ENCODE data around the gene BOLA3.
"Not testable (repeated sequence)": the region's sequence is repeated elsewhere in the genome, so short reads cannot be mapped to it uniquely, and the experiment has no call there.

Gene BOLA3

DNA sequence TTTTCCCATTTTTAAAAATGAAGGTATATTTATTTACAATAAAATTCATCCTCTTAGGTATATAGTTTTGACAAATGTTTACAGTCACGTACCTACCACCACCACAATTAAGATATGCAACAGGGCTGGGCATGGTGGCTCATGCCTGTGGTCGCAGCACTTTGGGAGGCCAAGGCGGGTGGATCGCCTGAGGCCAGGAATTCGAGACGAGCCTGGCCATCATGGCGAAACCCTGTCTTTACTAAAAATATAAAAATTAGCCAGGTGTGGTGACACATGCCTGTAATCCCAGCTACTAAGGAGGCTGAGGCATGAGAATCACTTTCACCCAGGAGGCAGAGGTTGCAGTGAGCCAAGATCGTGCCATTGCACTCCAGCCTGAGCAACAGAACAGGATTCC is 59.0 kb downstream of the BOLA3 start:
- H3K4me1 Mint-ChIP-seq; H3K9me3 Mint-ChIP-seq; DNase-seq (ENCODE audit: low spot score in 2 of 2); ATAC-seq (ENCODE audit: low read depth); H3K4me3 Mint-ChIP-seq; H3K27me3 Mint-ChIP-seq: not testable (repeated sequence)
- Mint-ChIP-seq H3K36me3 (peaks cover 28% of the 10 kb centered on the region), H3K27ac (peak overlapping the region; percentile 2)

DNA sequence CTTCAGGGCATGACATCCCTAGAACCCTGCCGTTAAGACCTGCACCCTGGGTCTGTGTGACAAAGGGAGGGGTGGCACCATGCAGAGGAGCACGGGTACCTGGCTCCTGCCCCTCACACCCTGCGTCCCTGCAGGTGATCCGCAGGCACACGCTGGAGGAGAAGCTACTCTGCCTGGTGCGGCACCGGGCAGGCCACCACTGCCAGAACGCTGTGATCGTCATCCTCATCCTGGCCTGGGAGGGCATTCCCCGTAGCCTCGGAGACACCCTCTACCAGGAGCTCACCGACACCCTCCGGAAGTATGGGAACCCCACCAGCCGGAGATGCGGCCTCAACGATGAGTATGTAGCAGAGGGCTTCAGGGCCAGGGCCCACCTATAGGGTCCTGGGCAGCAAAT is 60.0 kb downstream of the BOLA3 start:
- peaks cover 3% of the 10 kb centered on the region for H3K4me1 Mint-ChIP-seq
- no peak overlapping the region for H3K27ac Mint-ChIP-seq
- H3K27me3 Mint-ChIP-seq, result no peaks in the 10 kb centered on the region
- H3K9me3 Mint-ChIP-seq, result no peaks in the 10 kb centered on the region
- no peak overlapping the region for H3K4me3 Mint-ChIP-seq
- ATAC-seq (ENCODE audit: low read depth) (no peak), DNase-seq (ENCODE audit: low spot score in 2 of 2) (no peak)
- peaks cover 30% of the 10 kb centered on the region for H3K36me3 Mint-ChIP-seq

DNA sequence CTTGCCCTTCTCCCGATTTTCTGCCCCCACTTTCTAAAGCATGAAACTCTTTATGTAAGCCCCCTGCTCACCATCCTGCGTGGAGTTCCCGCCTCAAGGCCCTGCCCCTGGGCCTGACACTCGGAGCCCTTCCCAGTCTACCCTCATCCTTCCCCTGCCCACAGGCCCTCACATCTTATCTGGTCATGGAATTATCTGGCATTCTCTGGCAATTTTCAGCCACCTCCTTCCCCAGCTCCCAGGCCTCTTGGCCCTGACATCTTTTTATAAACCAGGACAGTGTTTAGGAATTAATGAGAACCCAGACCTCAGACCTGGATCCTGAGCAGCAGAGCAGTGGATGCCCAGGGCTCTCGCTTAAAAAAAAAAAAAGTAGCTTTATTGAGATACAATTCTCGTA is 61.7 kb downstream of the BOLA3 start:
- H3K4me1 Mint-ChIP-seq, result peaks cover 3% of the 10 kb centered on the region
- no peaks in the 10 kb centered on the region for H3K9me3 Mint-ChIP-seq
- DNase-seq (ENCODE audit: low spot score in 2 of 2), result no peak
- H3K4me3 Mint-ChIP-seq, result no peak overlapping the region
- peaks cover 30% of the 10 kb centered on the region for H3K36me3 Mint-ChIP-seq
- H3K27ac Mint-ChIP-seq, result peak overlapping the region; percentile 3
- H3K27me3 Mint-ChIP-seq, result no peaks in the 10 kb centered on the region
- no peak for ATAC-seq (ENCODE audit: low read depth)
